ENCODE data around the gene CTNND2. TPM values are rescaled to one million over a fixed set of nuclear protein-coding genes. Genes with fewer than 3 reads are reported as not detected.

CTNND2 gene
- total RNA-seq, 3 donors from 2014 or later (not counting 1 experiment from before 2014, with no cell fraction given) = not detected

DNA sequence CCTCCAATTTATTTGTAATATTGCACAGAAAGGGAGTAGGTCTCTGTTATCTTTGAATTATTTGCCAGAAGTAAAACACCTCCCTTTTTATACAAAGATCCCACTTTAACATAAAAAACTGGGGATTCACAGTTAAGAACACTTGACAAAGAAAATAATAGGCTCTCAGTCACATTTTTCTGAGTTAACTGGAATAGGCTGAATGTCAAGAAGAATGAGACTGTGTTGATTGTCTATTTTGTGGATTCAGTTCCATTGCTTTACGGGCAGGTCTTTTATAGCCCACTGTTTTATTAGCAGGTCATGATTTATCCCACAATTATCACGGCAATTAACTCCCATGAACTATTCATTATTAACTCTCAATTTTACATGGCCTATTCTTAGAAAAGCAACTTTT lies 427.4 kb downstream of the CTNND2 start:
- DNase-seq = no peak
- TF ChIP-seq, protein P1, sequence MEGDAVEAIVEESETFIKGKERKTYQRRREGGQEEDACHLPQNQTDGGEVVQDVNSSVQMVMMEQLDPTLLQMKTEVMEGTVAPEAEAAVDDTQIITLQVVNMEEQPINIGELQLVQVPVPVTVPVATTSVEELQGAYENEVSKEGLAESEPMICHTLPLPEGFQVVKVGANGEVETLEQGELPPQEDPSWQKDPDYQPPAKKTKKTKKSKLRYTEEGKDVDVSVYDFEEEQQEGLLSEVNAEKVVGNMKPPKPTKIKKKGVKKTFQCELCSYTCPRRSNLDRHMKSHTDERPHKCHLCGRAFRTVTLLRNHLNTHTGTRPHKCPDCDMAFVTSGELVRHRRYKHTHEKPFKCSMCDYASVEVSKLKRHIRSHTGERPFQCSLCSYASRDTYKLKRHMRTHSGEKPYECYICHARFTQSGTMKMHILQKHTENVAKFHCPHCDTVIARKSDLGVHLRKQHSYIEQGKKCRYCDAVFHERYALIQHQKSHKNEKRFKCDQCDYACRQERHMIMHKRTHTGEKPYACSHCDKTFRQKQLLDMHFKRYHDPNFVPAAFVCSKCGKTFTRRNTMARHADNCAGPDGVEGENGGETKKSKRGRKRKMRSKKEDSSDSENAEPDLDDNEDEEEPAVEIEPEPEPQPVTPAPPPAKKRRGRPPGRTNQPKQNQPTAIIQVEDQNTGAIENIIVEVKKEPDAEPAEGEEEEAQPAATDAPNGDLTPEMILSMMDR (IDR thresholded peaks at IDR 0.05) = no peak
- H3K27ac ChIP-seq (ENCODE audit: low read length) = no peak overlapping the region
- Mint-ChIP-seq H3K4me3 (no peak overlapping the region), H3K4me1 (no peaks in the 10 kb centered on the region), H3K27me3 (ENCODE audit: low read depth in 2 of 2) (peaks cover 2 to 17% of the 10 kb centered on the region in 2 donors), H3K36me3 (no peaks in the 10 kb centered on the region), H3K9me3 (no peaks in the 10 kb centered on the region), H3K27ac (no peak overlapping the region)
- no peak for ATAC-seq
- H3K36me3 ChIP-seq (ENCODE audit: control insufficient read depth, insufficient read depth, low read length) = no peaks in the 10 kb centered on the region
- H3K27me3 ChIP-seq (ENCODE audit: control insufficient read depth, insufficient read depth, low read length) = no peaks in the 10 kb centered on the region
- no peak overlapping the region for H3K4me3 ChIP-seq (ENCODE audit: low read length)
- no peaks in the 10 kb centered on the region for H3K9me3 ChIP-seq (ENCODE audit: control insufficient read depth, insufficient read depth, low read length)
- WGBS (ENCODE audit: insufficient coverage) = 100% methylated on average over 1 of the region's 2 CpGs
- H3K4me1 ChIP-seq (ENCODE audit: control insufficient read depth, insufficient read depth, low read length) = no peaks in the 10 kb centered on the region
- intact Hi-C loops (cut with micrococcal nuclease) = no loop called here

DNA sequence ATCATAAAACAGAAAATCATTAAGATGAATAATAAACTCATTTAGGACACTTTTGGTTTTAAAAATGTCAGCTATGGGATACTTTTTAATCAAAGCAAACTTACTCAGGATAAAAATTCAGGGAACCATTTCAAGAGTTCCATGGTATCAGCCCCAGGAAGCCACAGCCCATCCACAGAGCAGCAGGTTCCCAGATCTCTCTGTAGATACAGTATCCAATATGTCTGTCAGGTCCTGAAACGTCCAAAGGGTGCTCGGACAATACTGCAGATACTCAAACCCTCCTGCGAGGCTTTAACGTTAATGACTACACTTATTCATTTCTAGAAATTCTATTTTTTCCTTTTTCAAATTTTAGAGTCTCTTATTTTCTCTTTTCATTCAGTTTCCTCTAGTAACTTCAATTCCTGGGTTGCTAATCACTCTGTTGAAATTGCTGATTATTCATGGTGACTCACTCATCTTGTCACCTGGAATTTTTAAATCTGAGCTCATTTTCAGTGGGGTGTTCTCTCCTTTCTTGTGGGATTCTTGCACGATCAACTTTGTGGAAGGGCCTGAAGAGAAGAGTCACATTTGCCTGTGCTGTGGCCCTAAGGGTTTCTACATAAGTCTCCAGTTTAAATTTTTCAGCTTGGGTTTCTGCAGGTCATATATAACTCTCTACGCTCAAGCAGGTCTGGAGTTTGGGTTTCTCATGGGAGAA lies 435.8 kb downstream of the CTNND2 start:
- H3K27ac ChIP-seq (ENCODE audit: low read length) = no peak overlapping the region
- H3K36me3 Mint-ChIP-seq = no peaks in the 10 kb centered on the region
- no peaks in the 10 kb centered on the region for H3K9me3 ChIP-seq (ENCODE audit: control insufficient read depth, insufficient read depth, low read length)
- no peak overlapping the region for H3K4me3 Mint-ChIP-seq
- peaks cover 8 to 17% of the 10 kb centered on the region in 2 donors for H3K27me3 Mint-ChIP-seq (ENCODE audit: low read depth in 2 of 2)
- TF ChIP-seq, protein P1 (IDR thresholded peaks at IDR 0.05) = no peak
- intact Hi-C loops (cut with micrococcal nuclease) = no loop called here
- no peaks in the 10 kb centered on the region for H3K4me1 ChIP-seq (ENCODE audit: control insufficient read depth, insufficient read depth, low read length)
- H3K27me3 ChIP-seq (ENCODE audit: control insufficient read depth, insufficient read depth, low read length) = no peaks in the 10 kb centered on the region
- no peak for DNase-seq
- H3K4me1 Mint-ChIP-seq = no peaks in the 10 kb centered on the region
- no peak for ATAC-seq
- H3K4me3 ChIP-seq (ENCODE audit: low read length) = no peak overlapping the region
- H3K9me3 Mint-ChIP-seq = no peaks in the 10 kb centered on the region
- H3K36me3 ChIP-seq (ENCODE audit: control insufficient read depth, insufficient read depth, low read length) = no peaks in the 10 kb centered on the region
- WGBS (ENCODE audit: insufficient coverage) = 89% methylated on average over 6 of the region's 6 CpGs
- H3K27ac Mint-ChIP-seq = no peak overlapping the region

DNA sequence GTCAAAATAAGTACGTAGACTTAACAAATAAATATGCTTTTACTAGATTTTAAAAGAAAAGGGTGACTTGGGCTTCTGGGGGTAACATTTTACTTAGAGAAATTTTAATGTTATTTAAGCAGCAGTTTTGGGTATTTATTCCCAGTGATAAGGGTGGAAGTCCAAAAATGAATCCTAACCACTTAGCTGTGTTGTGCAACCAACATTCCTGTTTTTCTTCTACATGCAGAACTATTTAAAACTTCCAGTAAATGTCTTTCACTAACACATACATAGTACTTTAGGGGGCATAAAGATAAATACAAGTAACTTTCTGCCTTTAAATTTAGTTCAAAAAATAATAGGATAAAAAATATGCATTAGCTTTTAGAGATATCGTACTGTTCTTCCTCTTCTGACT lies 436.7 kb downstream of the CTNND2 start:
- ATAC-seq = no peak
- Mint-ChIP-seq H3K9me3 (no peaks in the 10 kb centered on the region), H3K27me3 (ENCODE audit: low read depth in 2 of 2) (peaks cover 8 to 24% of the 10 kb centered on the region in 2 donors), H3K4me1 (no peaks in the 10 kb centered on the region), H3K36me3 (no peaks in the 10 kb centered on the region), H3K4me3 (no peak overlapping the region), H3K27ac (no peak overlapping the region)
- Histone ChIP-seq H3K4me3 (ENCODE audit: low read length) (no peak overlapping the region), H3K27me3 (ENCODE audit: control insufficient read depth, insufficient read depth, low read length) (no peaks in the 10 kb centered on the region), H3K4me1 (ENCODE audit: control insufficient read depth, insufficient read depth, low read length) (no peaks in the 10 kb centered on the region), H3K27ac (ENCODE audit: low read length) (no peak overlapping the region), H3K9me3 (ENCODE audit: control insufficient read depth, insufficient read depth, low read length) (no peaks in the 10 kb centered on the region), H3K36me3 (ENCODE audit: control insufficient read depth, insufficient read depth, low read length) (no peaks in the 10 kb centered on the region)
- TF ChIP-seq, protein P1 (IDR thresholded peaks at IDR 0.05) = no peak
- WGBS (ENCODE audit: insufficient coverage) = no CpG with 5 or more reads among the region's 2 CpGs
- intact Hi-C loops (cut with micrococcal nuclease) = no loop called here
- no peak for DNase-seq

DNA sequence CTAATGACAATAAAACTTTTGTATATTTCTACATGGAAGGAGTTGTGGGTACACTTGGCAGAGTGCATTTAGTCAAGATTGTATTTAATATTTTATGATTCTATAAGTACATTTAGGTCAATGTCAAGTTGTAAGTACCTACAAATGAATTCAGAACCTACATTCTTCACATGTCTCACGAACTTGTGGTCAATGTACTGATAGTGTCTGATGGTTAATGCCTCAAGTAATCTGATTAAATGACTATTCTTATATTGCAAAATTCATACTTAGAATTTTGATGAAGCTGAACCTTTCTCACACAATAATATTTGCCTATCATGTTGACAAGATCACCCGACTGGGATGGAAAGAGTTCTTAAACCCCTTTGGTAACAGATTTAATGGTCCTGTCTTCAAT lies 444.5 kb downstream of the CTNND2 start:
- Mint-ChIP-seq H3K27me3 (ENCODE audit: low read depth in 2 of 2) (peaks cover 11 to 27% of the 10 kb centered on the region in 2 donors), H3K9me3 (no peaks in the 10 kb centered on the region), H3K4me1 (no peaks in the 10 kb centered on the region), H3K36me3 (no peaks in the 10 kb centered on the region), H3K27ac (no peak overlapping the region), H3K4me3 (no peak overlapping the region)
- Histone ChIP-seq H3K9me3 (ENCODE audit: control insufficient read depth, insufficient read depth, low read length) (no peaks in the 10 kb centered on the region), H3K36me3 (ENCODE audit: control insufficient read depth, insufficient read depth, low read length) (no peaks in the 10 kb centered on the region), H3K4me1 (ENCODE audit: control insufficient read depth, insufficient read depth, low read length) (no peaks in the 10 kb centered on the region), H3K27me3 (ENCODE audit: control insufficient read depth, insufficient read depth, low read length) (no peaks in the 10 kb centered on the region), H3K27ac (ENCODE audit: low read length) (no peak overlapping the region), H3K4me3 (ENCODE audit: low read length) (no peak overlapping the region)
- intact Hi-C loops (cut with micrococcal nuclease) = no loop called here
- WGBS (ENCODE audit: insufficient coverage) = 100% methylated on average over 1 of the region's 2 CpGs
- TF ChIP-seq, protein P1 (IDR thresholded peaks at IDR 0.05) = no peak
- ATAC-seq = no peak
- DNase-seq = no peak
